ENCODE results near the gene FAT1.
A peak's percentile ranks its signal among the peaks of the same experiment; 100 is the strongest.

FAT1 gene

GRCh38 chr4:186752325-186752724, 28.7 kb upstream of the FAT1 start:
- no peak for DNase-seq (ENCODE audit: low read depth in 2 of 2)

GRCh38 chr4:186749611-186750281, 26.1 kb upstream of the FAT1 start:
- no peak for DNase-seq (ENCODE audit: low read depth in 2 of 2)

DNA sequence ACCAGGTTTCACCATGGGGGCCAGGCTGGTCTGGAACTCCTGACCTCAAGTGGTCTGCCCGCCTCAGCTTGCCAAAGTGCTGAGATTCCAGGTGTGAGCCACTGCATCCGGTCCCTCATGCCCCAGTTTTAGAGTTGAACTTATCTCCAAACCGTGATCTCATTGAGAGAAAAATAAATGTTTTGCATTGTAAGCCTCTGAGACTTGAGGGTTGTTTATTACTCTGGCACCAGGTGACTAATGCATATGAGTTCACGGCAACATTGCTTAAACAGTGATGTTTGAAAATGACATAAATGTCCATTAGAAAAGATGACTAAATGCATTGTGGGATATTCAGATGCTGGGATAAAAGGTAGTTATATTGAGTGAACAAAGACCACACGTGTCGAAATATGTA, 22.9 kb upstream of the FAT1 start:
- no peak for DNase-seq (ENCODE audit: low read depth in 2 of 2)

GRCh38 chr4:186743261-186743660, 19.6 kb upstream of the FAT1 start:
- DNase-seq (ENCODE audit: low read depth in 2 of 2): no peak

- no peak for DNase-seq (ENCODE audit: low read depth in 2 of 2)
Measured at GRCh38 chr4:186740822-186741221, 17.2 kb upstream of the FAT1 start.

DNA sequence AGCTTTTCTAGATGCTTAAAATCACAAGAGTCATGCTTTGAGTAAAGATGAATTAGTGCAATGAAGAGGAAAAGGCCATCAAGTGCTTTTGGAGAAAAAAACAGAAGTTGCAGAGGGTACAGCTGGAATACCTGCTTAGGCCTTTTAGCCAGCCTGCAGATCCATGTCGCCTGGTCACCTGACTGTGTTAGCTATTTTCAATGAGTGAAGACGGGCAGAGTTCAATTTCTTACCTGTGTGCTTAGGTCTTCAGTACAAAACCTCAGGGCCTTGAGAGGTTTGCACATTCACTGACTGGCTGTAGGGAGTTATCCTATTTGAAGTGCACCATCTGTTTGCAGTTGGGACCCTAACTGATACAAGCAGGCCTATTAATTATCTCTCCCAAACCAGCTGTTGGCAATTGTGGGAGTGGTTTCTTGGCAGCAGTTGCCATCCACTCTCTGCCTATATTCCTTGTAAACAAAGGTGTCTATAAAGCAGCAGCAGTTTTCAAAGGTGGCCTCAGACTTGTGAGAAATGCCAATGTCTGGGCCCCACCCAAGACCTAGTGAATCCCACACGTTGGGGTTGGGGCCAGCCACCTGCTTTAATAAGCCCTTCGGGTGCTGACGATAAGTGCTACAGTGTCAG, 16.3 kb upstream of the FAT1 start:
- DNase-seq (ENCODE audit: low read depth in 2 of 2): no peak

DNA sequence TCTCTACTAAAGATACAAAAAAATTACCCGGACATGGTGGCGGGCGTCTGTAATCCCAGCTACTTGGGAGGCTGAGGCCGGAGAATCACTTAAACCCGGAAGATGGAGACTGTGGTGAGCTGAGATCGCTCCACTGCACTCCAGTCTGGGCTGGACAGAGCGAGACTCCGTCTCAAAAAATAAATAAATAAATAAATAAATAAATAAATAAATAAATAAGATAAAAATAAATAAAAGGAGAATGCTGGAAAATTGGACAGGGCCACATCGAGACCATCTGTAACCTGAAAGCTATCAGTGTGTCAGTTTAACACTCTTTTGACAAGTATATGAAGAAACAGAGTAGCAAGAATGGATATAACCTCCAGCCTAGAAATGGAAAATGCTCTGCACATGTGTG, 15.7 kb upstream of the FAT1 start:
- no peak for DNase-seq (ENCODE audit: low read depth in 2 of 2)

GRCh38 chr4:186738421-186738820, 14.8 kb upstream of the FAT1 start:
- DNase-seq (ENCODE audit: low read depth in 2 of 2): no peak

GRCh38 chr4:186737427-186737826, 13.8 kb upstream of the FAT1 start:
- no peak for DNase-seq (ENCODE audit: low read depth in 2 of 2)

DNA sequence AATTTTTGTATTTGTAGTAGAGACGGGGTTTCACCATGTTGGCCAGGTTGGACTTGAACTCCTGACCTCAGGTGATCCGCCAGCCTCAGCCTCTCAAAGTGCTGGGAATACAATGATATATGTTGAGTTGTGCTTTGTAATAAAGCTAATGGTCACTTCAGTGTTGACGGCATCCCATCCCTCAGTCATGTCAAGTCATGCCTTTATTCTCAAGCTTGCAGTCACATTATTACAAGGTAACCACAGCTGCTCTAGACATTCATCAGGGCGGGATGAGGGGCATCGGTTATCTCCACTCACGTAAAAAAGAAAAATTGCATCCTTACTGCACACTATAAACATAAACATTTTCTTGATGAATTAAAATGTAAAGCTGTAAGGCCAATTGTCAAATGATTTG, 12.8 kb upstream of the FAT1 start:
- DNase-seq (ENCODE audit: low read depth in 2 of 2): no peak

DNA sequence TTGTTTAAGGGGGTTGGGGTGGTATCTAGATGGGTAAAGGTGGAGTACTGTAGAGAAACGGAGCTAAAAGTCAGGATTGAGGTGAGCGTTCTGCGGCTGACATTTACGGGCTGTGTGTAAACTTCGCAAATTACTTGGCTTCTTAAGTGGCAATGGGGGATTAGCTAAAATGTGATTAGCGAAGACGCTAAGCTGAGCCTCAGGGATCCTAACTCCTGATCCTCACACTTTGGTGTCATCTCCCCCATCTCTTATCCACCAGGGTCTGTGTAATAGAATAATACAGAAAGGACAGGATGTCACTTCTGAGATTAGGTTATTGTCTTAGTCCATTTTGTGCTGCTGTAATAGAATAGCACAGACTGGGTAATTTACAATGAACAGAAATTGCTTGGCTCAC, 10.6 kb upstream of the FAT1 start:
- DNase-seq (ENCODE audit: low read depth in 2 of 2): no peak

GRCh38 chr4:186733778-186734177, 10.1 kb upstream of the FAT1 start:
- no peak for DNase-seq (ENCODE audit: low read depth in 2 of 2)

GRCh38 chr4:186730621-186731020, 7.0 kb upstream of the FAT1 start:
- no peak for DNase-seq (ENCODE audit: low read depth in 2 of 2)

GRCh38 chr4:186729856-186730255, 6.2 kb upstream of the FAT1 start:
- no peak for DNase-seq (ENCODE audit: low read depth in 2 of 2)

DNA sequence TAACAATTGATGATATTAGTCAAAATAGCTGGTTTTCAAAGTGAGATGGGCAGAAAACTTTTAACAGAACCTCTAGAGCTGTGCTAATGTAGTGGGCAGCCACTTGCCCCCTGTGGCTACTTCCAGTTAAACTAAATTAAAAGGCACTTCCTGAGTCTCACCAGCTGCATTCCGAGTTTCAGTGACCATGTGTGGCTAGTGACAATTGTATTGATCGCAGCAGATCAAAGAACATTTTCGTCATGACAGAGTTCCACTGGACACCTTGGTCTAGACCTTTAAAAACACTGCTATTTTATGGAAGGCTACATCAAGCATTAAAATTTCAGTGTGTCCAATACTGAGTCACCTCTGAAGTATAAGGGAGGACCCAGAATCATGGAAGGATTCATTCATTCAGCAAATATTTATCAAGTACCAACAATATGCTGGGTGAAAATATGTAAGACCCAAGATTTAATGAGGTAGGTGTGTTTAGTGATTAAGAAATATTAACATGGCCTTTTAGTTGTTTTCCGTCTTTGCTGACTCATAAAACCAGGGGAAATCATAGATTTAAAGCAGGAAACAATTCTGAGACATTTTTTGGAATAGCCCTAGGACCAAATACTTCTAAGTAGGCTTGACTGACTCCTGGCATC, 5.1 kb upstream of the FAT1 start:
- no peak for DNase-seq (ENCODE audit: low read depth in 2 of 2)

DNA sequence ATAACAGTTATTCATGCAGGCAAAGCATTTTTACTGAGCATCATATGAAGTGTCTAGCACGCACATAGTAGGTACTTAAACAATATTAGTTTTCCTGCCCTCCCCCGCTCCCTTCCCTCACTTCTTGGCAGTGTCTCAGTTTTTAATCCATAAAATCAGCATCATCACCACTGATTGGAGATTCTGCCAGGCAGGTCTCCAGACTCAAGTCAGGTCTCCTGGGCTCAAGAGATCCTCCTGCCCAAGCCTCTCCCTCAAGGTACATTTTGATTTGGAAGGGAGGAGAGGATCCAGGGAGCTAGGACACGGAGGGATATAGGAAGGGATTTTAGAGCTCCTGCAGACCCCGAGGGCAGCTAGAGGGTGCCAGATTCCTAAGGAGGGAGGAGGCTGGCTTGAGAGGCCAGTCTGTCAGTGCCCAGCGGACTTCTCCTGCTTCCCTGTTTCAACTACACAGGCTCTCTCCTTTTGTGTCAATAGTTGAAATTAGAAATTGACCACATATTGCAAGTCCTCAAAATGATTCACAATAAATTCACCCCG, 4.4 kb upstream of the FAT1 start:
- no peak for DNase-seq (ENCODE audit: low read depth in 2 of 2)

DNA sequence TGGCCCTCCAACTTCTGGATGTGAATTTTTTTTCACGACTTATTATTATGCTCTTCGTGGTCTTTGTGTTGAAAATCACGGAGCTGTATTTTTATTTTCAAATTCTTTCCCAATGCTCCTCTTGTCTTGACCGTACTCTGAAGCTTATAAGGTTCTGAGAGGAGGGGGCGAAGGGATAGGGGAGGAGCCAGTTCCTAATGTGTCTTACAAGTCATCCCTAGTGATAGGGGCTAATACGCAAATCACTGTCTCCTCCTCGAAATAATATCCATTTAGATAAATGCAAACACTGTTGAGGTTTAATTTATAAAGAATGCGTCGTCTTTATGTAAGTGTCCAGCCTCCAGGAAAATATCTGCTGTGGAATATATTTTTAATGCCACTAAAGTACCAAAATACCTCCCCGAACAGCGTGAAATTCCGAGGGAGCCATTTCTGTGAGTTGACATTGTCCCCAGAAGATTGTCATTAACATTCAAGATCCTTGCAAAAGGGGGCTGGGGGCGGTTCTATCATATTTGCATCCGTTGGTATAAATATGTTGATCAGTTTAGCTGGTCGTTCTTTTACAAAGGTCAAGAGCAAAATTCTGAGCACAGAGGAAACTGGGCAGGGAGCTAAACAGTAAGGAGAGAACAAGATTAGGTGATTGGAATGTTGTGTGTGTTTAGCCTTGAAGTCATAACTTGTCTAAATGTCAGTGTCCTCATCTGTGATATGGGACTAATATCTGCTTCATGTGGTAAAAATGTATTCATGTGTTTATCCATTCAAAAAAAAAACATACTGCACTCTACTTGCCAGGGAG, 3.7 kb upstream of the FAT1 start:
- DNase-seq (ENCODE audit: low read depth in 2 of 2): no peak

GRCh38 chr4:186726426-186727168, 2.9 kb upstream of the FAT1 start:
- DNase-seq (ENCODE audit: low read depth in 2 of 2): peak in 1 of 2 experiments; percentile 59

GRCh38 chr4:186725469-186726425, 2.1 kb upstream of the FAT1 start:
- DNase-seq (ENCODE audit: low read depth in 2 of 2): peak; percentile 71 to 80

GRCh38 chr4:186724864-186725468, 1.3 kb upstream of the FAT1 start:
- no peak for DNase-seq (ENCODE audit: low read depth in 2 of 2)
